HG02588 (cell line): ENCODE measurements around the gene NUP85.
"Not testable (repeated sequence)": the region's sequence is repeated elsewhere in the genome, so short reads cannot be mapped to it uniquely, and the experiment has no call there.

ENCODE experiments used
- ATAC-seq: cut with Tn5 transposase; IDR thresholded peaks from one replicate; pipeline ENCODE4 v1.9.1; 2021; ENCODE audit warnings: mild to moderate bottlenecking, moderate library complexity; ENCODE audit not compliant: unreplicated experiment

Gene NUP85

GRCh38 chr17:75205037-75205792 lies at the start of gene NUP85:
TSS of gene NUP85 (plus strand) at chr17:75205679. CDS start at chr17:75205762, 83 bp downstream.
- peak; percentile 64 for ATAC-seq

DNA sequence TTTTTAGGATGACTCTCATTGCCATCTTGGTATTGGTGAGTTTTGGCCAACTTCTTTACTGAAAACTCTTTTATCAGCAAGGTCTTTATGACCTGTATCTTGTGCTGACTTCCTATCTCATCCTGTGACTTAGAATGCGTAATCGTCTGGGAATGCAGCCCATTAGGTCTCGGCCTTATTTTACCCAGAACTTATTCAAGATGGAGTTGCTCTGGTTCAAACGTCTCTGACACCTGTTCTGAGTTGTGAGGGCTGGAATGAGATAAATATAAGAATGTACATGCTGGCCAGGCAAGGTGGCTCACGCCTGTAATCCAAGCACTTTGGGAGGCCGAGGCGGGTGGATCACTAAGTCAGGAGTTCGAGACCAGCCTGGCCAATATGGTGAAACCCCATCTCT lies 47.0 kb upstream of the NUP85 start:
- not testable (repeated sequence) for ATAC-seq

DNA sequence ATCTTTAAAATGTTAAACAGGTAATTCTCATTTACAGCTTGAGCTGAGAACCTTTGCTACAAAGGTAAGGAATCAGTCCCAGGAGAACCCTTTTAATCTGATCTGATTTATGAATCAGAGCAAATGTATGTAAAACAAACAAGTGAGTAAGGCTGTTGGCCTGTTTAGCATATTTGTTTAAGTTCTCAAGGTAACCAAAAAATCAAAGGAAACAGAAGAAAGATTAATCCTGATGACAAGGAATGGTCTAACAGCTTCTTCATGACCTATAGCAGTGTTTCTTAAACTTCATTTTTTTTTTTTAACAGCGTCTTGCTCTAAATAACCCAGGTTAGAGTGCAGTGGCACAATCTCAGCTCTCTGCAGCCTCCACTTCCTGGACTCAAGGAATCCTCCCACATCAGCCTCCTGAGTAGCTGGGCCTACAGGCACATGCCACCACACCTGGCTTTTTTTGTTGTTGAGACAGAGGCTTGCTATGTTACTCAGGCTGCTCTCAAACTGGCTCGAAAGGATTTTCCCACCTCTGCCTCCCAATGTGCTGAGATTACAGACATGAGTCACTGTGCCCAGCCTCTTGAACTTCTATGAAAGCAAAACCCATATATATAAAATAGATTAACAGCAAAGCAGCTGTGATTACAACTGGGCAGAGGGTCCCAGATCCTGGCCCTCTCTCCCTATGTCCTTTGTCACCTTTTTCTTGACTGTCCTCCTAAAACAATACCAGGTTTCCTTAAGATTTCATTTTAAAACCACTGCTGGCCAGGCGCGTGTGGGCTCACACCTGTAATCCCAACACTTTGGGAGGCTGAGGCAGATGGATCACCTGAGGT lies 46.1 kb upstream of the NUP85 start:
- ATAC-seq, result no peak

- no peak for ATAC-seq
Measured at GRCh38 chr17:75160211-75160610, 45.3 kb upstream of the NUP85 start.

- no peak for ATAC-seq
Measured at GRCh38 chr17:75163074-75163473, 42.4 kb upstream of the NUP85 start.

GRCh38 chr17:75164606-75165005 lies 40.9 kb upstream of the NUP85 start:
- ATAC-seq, result not testable (repeated sequence)

DNA sequence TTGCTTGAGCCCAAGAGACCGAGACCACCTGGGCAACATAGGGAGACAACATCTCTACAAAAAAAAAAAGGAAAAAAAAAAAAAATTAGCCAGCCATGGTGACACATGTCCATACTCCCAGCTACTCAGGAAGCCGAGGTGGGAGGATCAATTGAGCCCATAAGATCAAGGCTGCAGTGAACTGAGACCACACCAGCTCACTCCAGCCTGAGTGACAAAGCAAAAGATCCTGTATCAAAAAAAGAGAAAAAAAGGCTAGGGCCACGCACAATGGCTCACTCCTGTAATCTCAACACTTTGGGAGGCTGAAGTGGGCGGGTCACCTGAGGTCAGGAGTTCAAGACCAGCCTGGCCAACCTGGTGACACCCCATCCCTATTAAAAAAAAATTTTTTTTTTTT lies 36.5 kb upstream of the NUP85 start:
- ATAC-seq, result no peak

GRCh38 chr17:75173526-75173925 lies 32.0 kb upstream of the NUP85 start:
- no peak for ATAC-seq

GRCh38 chr17:75174996-75175395 lies 30.5 kb upstream of the NUP85 start:
- ATAC-seq, result no peak

GRCh38 chr17:75176625-75177024 lies 28.9 kb upstream of the NUP85 start:
- ATAC-seq, result no peak

GRCh38 chr17:75178453-75178852 lies 27.0 kb upstream of the NUP85 start:
- no peak for ATAC-seq

DNA sequence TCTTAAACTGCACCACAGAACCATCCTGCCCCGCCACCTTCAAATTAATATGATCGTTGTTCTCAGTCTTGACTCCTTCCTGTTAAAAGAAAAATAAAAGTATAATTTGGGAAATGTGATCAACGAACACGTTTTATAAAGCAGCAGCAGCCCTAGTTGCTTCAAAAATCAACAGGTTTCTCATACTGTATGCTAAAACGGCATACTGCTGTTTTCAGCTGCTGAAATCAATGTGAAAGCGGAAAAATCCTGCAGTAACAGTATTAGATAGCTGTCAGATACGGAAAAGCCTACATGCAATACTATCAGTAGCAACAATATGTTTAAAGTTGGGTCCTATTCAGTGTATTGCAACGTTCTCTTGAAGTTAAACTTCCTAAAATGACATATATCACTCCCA lies 24.4 kb upstream of the NUP85 start:
- ATAC-seq, result no peak

- ATAC-seq, result peak; percentile 15
Measured at GRCh38 chr17:75181608-75182318, 23.7 kb upstream of the NUP85 start.

GRCh38 chr17:75182319-75182568 lies 23.2 kb upstream of the NUP85 start:
- no peak for ATAC-seq

DNA sequence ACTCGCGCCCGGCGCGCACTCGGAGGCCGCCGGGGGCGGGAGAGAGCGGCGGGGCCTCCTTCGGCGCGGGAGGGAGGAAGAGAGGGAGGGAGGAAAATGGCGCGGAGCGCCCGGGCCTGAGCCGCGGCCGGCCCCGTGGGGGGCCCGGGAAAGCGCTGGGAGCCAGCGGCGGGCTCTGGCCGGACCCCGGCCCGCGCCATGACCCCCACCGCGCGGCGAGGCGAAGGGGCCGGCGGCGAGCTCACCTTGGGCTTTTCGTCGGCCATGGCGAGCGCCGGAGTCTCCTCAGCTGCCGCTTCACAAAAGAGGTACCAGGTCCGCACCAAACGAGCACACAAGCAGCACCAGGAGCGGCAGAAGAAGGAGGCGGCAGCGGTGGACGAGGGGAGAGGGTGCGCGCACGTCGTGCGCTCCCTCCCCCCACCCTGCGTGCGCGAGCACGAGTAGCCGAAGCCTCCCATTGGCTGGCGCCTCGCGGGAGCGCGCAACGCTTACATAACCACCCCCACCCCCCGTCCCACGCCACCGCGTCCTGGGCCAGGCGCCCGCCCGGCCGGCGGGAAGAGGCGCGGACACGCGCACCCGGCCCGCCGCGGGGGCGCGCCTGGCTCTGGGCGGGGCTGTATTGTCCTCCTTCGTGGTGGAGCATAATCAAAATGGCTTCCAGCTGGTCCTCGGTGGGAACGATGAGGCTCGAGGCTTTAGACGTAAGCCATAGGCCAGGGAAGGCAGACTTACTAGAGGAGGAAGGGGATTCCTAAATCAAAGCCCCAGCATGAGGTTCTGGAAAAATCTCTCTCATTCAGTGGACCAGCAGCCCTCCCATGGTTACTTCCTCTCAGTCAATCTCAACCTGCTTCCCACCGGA lies 22.7 kb upstream of the NUP85 start, which contains the start of gene SUMO2:
TSS of gene SUMO2 (minus strand) at position 391 of the 868 bp plus-strand sequence. CDS start at position 266, 125 bp downstream.
- peak; percentile 81 for ATAC-seq

DNA sequence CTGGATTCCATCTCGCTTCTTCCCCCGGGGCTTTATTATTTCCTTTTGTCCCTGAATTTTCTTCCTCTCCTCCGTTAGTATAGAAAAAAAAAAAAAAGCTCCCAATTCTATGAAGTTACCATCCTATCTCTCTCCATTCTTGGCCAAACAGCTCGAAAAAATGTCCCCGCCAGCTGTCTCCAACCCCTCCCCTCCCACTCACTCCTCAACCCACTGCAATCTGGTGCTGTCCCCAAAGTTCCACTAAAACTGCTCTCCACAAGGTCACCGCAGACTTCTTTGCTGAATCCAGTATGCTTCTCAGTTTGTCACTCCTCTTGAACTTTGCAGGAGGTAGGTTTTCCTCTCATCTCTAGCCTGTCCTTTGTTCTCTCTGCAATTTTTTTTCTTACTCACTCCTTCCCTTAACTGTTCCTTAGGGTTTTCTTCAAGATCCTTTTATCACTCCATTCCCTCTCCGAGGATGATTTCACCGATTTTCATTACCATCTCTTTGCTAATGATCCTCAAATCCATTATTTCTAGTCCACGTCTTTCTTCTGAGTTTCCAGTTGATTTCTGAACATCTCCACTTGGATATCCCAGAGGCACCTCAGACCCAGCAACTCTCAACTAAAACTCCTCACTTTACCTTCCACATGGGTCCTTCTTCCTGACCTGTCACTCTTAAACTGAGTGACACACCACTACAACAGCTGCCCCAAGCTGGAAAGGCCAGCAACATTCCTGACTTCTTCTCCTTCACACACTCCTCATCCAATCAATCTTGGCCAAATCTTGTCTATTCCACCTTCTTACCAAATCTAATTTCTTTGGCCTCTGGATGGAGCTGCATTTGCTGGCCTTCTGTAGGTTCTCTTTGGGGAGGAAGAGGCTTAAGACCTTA lies 21.2 kb upstream of the NUP85 start:
- ATAC-seq, result no peak

DNA sequence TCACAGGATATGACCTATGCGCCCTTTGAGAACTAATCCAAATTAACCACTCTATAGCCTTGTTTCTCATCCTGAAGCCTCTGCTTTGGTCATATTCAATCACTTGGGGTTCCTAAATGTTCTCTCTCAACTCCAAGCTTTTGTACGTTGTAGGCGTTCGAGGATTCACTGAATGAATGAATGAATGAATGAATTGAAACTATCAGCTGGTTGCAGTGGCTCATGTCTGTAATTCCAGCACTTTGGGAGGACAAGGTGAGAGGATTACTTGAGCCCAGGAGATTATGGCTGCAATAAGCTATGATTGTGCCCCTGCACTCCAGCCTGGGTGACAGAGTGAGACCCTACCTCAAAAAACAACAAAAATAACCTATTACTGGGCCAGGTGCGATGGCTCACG lies 16.9 kb upstream of the NUP85 start:
- ATAC-seq, result no peak

- ATAC-seq, result no peak
Measured at GRCh38 chr17:75191584-75191983, 13.9 kb upstream of the NUP85 start.

GRCh38 chr17:75194879-75195278 lies 10.6 kb upstream of the NUP85 start:
- ATAC-seq, result no peak
